ENCODE data around the gene TEAD1.

DNA sequence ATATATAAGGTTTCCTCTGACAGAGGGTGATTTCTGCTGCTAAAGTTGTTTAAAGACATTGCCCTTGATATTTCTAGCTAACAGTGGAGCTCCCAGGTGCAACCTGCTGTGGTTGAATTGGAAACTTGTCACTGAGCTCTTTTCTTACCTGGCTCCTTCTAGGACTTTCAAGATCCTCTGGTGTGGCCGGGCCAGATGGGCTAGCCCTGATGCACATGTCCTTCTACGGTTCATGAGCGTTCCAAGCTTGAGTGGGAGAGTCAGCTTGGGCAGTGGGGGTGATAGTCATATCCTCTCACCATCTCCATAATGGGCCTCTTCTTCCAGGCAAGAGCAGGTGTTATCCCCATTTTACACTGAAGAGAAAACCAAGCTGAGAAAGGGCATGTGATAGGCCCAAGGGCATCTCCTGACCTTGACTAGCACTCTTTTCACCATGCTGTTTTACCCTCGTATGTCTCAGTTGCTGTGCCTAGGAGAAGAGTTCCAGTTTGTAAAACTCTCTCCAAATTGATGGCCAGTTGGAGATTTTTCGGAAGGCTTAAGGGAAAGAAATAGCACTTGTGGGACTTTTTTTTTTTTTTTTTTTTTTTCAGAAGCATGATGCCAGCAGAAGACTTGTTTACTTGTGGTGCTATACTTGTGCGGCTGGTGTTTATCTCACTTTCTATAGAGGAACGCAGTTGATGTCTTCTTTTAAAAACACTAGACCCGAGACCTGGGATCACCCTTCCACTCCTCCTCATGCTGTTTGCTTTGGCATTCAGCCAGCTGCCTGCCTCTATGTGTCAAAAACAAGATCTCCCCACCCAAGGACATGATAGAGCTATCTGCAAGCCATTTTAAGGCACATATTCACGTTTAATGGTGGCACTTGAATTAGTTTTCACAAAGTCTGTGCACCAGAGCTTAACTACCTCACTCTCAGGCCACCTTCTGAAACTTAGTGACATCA, 32.6 kb downstream of the TEAD1 start:
- TF ChIP-seq, protein P1, sequence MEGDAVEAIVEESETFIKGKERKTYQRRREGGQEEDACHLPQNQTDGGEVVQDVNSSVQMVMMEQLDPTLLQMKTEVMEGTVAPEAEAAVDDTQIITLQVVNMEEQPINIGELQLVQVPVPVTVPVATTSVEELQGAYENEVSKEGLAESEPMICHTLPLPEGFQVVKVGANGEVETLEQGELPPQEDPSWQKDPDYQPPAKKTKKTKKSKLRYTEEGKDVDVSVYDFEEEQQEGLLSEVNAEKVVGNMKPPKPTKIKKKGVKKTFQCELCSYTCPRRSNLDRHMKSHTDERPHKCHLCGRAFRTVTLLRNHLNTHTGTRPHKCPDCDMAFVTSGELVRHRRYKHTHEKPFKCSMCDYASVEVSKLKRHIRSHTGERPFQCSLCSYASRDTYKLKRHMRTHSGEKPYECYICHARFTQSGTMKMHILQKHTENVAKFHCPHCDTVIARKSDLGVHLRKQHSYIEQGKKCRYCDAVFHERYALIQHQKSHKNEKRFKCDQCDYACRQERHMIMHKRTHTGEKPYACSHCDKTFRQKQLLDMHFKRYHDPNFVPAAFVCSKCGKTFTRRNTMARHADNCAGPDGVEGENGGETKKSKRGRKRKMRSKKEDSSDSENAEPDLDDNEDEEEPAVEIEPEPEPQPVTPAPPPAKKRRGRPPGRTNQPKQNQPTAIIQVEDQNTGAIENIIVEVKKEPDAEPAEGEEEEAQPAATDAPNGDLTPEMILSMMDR (optimal IDR thresholded peaks at IDR 0.05 in 1 of 3, IDR thresholded peaks at IDR 0.05 in 1 of 3, conservative IDR thresholded peaks at IDR 0.05 in 1 of 3; ENCODE audit: extremely low read depth in 1 of 3, insufficient read depth in 2 of 3, low read length in 3 of 3) = no peak
- TF ChIP-seq EZH2 (IDR thresholded peaks at IDR 0.05; ENCODE audit: low read length) = no peak
